HepG2 (cell line): Measurements from ENCODE around the gene SDK1. TPM values are rescaled to one million over a fixed set of nuclear protein-coding genes. Genes with fewer than 3 reads are reported as not detected.

Experiments
- ATAC-seq: fragments of 200-7000 bp; cut with Tn5 transposase; 3 replicates; pipeline ENCODE4 v1.9.1; 2020; ENCODE audit warnings: mild to moderate bottlenecking, moderate library complexity
- BruUV-seq: library from RNA; stranded (reverse); fragments of 400-500 nt; replicated peaks from 2 replicates; lab custom pipeline; 2021; lab: Mats Ljungman, UMichigan
- CTCF ChIA-PET: fragments of 300-600 bp; formaldehyde crosslinking; extraction: SDS; loops from one replicate; lab custom pipeline; 2021; ENCODE audit warnings: low total read pairs, inconsistent platforms, low intra/inter-chr PET ratio; lab: Yijun Ruan, JAX
- POLR2A ChIA-PET: fragments of 350-600 bp; sonication (Branson Sonifier 250); formaldehyde crosslinking; loops from one replicate; lab custom pipeline; 2020; ENCODE audit warnings: antibody characterized with exemption, inconsistent platforms; lab: Yijun Ruan, JAX
- DNase-seq: peaks from one replicate; pipeline ENCODE4 v3.0.0-alpha.2; 2015; ENCODE audit warnings: low spot score
- FAIRE-seq: peaks from 3 replicates; lab custom pipeline; 2011; peaks lifted over from hg19 to GRCh38; lab: Jason Lieb, UNC
- H2AFZ ChIP-seq: one replicate; pipeline ENCODE4 v1.6.1; 2011; ENCODE audit warnings: low read length, inconsistent platforms
- H3K27ac ChIP-seq: fragments of 300-600 bp; 3 replicates; pipeline ENCODE4 v1.8.0; 2011; ENCODE audit warnings: mixed run types, mild to moderate bottlenecking, mixed read lengths, low read length, inconsistent platforms; ENCODE audit not compliant: insufficient read depth; ENCODE audit errors: extremely low read length
- H3K27me3 ChIP-seq, 2 experiments: fragments of 200-600 bp in 1 of 2; 2 replicates in 1 of 2; 3 replicates in 1 of 2; pipeline versions ENCODE4 v1.6.0 to v1.8.0; 2011; ENCODE audit warnings: low read length in 2 of 2, mild to moderate bottlenecking in 2 of 2, moderate library complexity in 2 of 2, inconsistent platforms in 1 of 2; ENCODE audit not compliant: insufficient read depth in 2 of 2, control insufficient read depth in 1 of 2
- H3K36me3 ChIP-seq, 2 experiments: fragments of 200-600 bp in 1 of 2; replicated peaks in 1 of 2; 2 replicates in 1 of 2; 3 replicates in 1 of 2; pipeline versions ENCODE4 v1.5.1 to v1.8.0; 2011; ENCODE audit warnings: low read length in 2 of 2, inconsistent platforms in 1 of 2; ENCODE audit not compliant: insufficient read depth in 2 of 2, control insufficient read depth in 1 of 2
- H3K4me1 ChIP-seq: 2 replicates; pipeline ENCODE4 v1.5.1; 2012; ENCODE audit warnings: low read length, inconsistent platforms; ENCODE audit not compliant: insufficient read depth
- H3K4me2 ChIP-seq: 2 replicates; pipeline ENCODE4 v1.6.0; 2011; ENCODE audit warnings: low read depth, low read length, inconsistent platforms
- H3K4me3 ChIP-seq, 3 experiments: fragments of 200-600 bp in 1 of 3; sonication (generic), shearing (Covaris generic) in 1 of 3; replicated peaks in 1 of 3; 2 replicates each; pipeline ENCODE4 v1.5.1; 2011 to 2016; ENCODE audit warnings: low read length in 3 of 3, inconsistent platforms in 2 of 3, low read depth in 2 of 3, mild to moderate bottlenecking in 2 of 3, control low read depth in 1 of 3, mixed read lengths in 1 of 3; ENCODE audit not compliant: insufficient read depth in 1 of 3
- H3K79me2 ChIP-seq: one replicate; pipeline ENCODE4 v1.6.1; 2011; ENCODE audit warnings: low read length, inconsistent platforms; ENCODE audit not compliant: insufficient read depth
- H3K9ac ChIP-seq: 2 replicates; pipeline ENCODE4 v1.6.0; 2011; ENCODE audit warnings: mild to moderate bottlenecking, low read depth, low read length, inconsistent platforms; ENCODE audit not compliant: insufficient read depth
- H3K9me3 ChIP-seq: 2 replicates; pipeline ENCODE4 v1.5.1; 2012; ENCODE audit warnings: mild to moderate bottlenecking, low read length
- H4K20me1 ChIP-seq: 2 replicates; pipeline ENCODE4 v1.6.0; 2011; ENCODE audit warnings: inconsistent platforms, mild to moderate bottlenecking, low read length, moderate library complexity; ENCODE audit not compliant: insufficient read depth
- ARID2 ChIP-seq: sonication (generic); formaldehyde crosslinking; IDR thresholded peaks from 2 replicates; pipeline ENCODE4 v1.8.1; 2022; ENCODE audit warnings: mild to moderate bottlenecking, missing genetic modification reagents, borderline replicate concordance
- CENPT ChIP-seq: sonication (generic); formaldehyde crosslinking; IDR thresholded peaks from 2 replicates; pipeline ENCODE4 v1.8.0; 2022; ENCODE audit warnings: low read depth, mild to moderate bottlenecking, moderate library complexity, missing genetic modification reagents
- ELF4 ChIP-seq: sonication (generic); formaldehyde crosslinking; IDR thresholded peaks from 2 replicates; pipeline ENCODE4 v1.5.0; 2020; ENCODE audit warnings: missing genetic modification reagents, mild to moderate bottlenecking, moderate library complexity, borderline replicate concordance
- FOXJ3 ChIP-seq: sonication (generic); formaldehyde crosslinking; IDR thresholded peaks from 2 replicates; pipeline ENCODE4 v1.4.0; 2020; ENCODE audit warnings: missing genetic modification reagents, mild to moderate bottlenecking, borderline replicate concordance
- GATAD2A ChIP-seq: IDR thresholded peaks from 2 replicates; pipeline ENCODE4 v1.6.1; 2016
- MAZ ChIP-seq, 2 experiments: sonication (generic) in 1 of 2; formaldehyde crosslinking in 1 of 2; IDR thresholded peaks; 2 replicates each; pipeline versions ENCODE4 v1.5.0 to v1.6.1; 2012 to 2020; ENCODE audit warnings: low read depth in 2 of 2, mild to moderate bottlenecking in 2 of 2, borderline replicate concordance in 1 of 2, improper control_type of control experiment in 1 of 2, low read length in 1 of 2, missing genetic modification reagents in 1 of 2, moderate library complexity in 1 of 2
- ZFAT ChIP-seq: sonication (generic); formaldehyde crosslinking; conservative IDR thresholded peaks from 2 replicates; pipeline ENCODE4 v1.8.1; 2023; ENCODE audit warnings: missing genetic modification reagents, inconsistent platforms
- ZNF556 ChIP-seq: sonication (generic); formaldehyde crosslinking; IDR thresholded peaks from 2 replicates; pipeline ENCODE4 v1.4.0; 2020; ENCODE audit warnings: mild to moderate bottlenecking, missing genetic modification reagents, borderline replicate concordance
- ZNF674 ChIP-seq: sonication (generic); formaldehyde crosslinking; IDR thresholded peaks from 2 replicates; pipeline ENCODE4 v1.5.0; 2020; ENCODE audit warnings: low read depth, mild to moderate bottlenecking, missing genetic modification reagents
- ZNF775 ChIP-seq: sonication (generic); formaldehyde crosslinking; IDR thresholded peaks from 2 replicates; pipeline ENCODE4 v1.4.0; 2020; ENCODE audit warnings: missing genetic modification reagents, mild to moderate bottlenecking, moderate library complexity, borderline replicate concordance
- ZSCAN12 ChIP-seq: sonication (generic); formaldehyde crosslinking; IDR thresholded peaks from 2 replicates; pipeline ENCODE4 v1.9.0; 2021; ENCODE audit warnings: mild to moderate bottlenecking, missing genetic modification reagents
- WGBS: methylation state at CpG from one replicate; pipeline ENCODE4 v1.1.6; 2017; ENCODE audit warnings: low lambda C conversion rate; 5-methylcytosine and 5-hydroxymethylcytosine counted together
- in situ Hi-C: cut with HindIII; loops from 2 replicates; pipeline ENCODE4 v1.10.0; 2017; ENCODE audit warnings: low pct_unique_long_range_greater_than_20kb; ENCODE audit not compliant: extremely low pct_ligation_motif_present
- intact Hi-C: fragments of 100-400 bp; cut with micrococcal nuclease; formaldehyde crosslinking; loops from one replicate; pipeline ENCODE4 v1.10.0; 2022; ENCODE audit not compliant: unreplicated experiment
- polyA plus RNA-seq, 8 experiments: library from polyadenylated mRNA; depleted of rRNA in 3 of 8; stranded (reverse) in 7 of 8; unstranded in 1 of 8; fragments of >200 nt; fragmentation: Illumina TruSeq in 4 of 8; extraction: Trizol in 4 of 8; gene quantifications; 2 replicates each; pipeline versions ENCODE4 v1.2.1 to v1.2.3, GENCODE V29; 2011 to 2016; ENCODE audit warnings: low read depth in 4 of 8, missing spikeins in 1 of 8, mixed read lengths in 1 of 8; ENCODE audit not compliant: insufficient read depth in 1 of 8
- total RNA-seq, 5 experiments: library from RNA; depleted of rRNA; stranded (reverse); fragments of >200 nt; fragmentation: Illumina TruSeq; extraction: Trizol; gene quantifications; 2 replicates each; pipeline ENCODE4 v1.2.3, GENCODE V29; 2016; ENCODE audit warnings: low read depth in 1 of 5
- TF ChIP-seq, protein P1 (sequence below): sonication (generic); formaldehyde crosslinking; IDR thresholded peaks from 2 replicates; pipeline ENCODE4 v1.4.0; 2020; ENCODE audit warnings: missing genetic modification reagents

Gene SDK1
- total and polyA plus RNA-seq, 2 of the 13 experiments (the other 11 are each of a cell fraction or from before 2014, with no cell fraction given) = 0.35 to 2.4 TPM

DNA sequence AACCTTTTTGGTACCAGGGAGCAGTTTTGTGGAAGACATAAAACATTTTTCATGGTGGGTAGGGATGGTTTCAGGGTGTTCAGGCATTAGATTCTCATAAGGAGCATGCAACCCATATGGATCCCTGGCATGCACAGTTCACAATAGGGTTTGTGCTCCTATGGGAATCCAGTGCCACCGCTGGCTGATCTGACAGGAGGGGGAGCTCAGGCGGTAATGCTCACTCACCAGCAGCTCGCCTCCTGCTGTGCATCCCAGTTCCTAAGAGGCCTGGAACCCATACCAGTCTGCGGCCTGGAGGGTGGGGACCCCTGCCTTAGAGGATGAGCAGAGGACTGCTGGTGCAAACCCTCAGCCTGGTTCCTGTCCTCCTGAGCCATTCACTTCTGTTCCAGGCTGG is 561.7 kb downstream of the SDK1 start (continued):
- TF ChIP-seq, protein P1, sequence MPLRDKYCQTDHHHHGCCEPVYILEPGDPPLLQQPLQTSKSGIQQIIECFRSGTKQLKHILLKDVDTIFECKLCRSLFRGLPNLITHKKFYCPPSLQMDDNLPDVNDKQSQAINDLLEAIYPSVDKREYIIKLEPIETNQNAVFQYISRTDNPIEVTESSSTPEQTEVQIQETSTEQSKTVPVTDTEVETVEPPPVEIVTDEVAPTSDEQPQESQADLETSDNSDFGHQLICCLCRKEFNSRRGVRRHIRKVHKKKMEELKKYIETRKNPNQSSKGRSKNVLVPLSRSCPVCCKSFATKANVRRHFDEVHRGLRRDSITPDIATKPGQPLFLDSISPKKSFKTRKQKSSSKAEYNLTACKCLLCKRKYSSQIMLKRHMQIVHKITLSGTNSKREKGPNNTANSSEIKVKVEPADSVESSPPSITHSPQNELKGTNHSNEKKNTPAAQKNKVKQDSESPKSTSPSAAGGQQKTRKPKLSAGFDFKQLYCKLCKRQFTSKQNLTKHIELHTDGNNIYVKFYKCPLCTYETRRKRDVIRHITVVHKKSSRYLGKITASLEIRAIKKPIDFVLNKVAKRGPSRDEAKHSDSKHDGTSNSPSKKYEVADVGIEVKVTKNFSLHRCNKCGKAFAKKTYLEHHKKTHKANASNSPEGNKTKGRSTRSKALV (CRISPR knock-in tag) = no peak

DNA sequence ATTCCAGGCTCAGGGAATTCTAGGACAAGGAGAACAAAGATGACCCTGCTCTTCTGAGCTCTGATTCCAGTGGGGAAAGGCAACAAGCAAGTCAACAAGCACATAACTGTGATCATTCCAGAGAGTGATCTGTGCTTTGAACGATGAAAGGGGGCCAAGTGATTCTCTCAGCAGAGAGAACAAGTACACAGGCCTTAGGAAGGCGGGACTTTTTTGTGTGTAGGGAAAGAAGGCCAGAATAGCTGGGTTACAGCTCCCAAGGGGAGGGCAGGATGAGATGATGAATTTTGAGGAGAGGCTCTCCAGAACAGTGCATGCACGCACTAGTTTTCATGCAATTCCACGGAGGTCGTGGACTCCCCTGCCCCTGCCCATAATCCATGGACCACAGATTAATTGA is 565.2 kb downstream of the SDK1 start:
- H3K27me3 ChIP-seq = no peaks in the 10 kb centered on the region
- no TSS peak for BruUV-seq
- H3K36me3 ChIP-seq = no peaks in the 10 kb centered on the region
- CTCF ChIA-PET = no interaction called here
- no peak for TF ChIP-seq ZNF775
- H3K9ac ChIP-seq = no peak overlapping the region
- H3K4me1 ChIP-seq = peaks cover 12% of the 10 kb centered on the region
- POLR2A ChIA-PET = no interaction called here
- WGBS = 75% methylated on average over 5 of the region's 5 CpGs
- H3K4me3 ChIP-seq = no peak overlapping the region
- no peaks in the 10 kb centered on the region for H3K9me3 ChIP-seq
- H2AFZ ChIP-seq = no peak overlapping the region
- no peak for ATAC-seq
- FAIRE-seq = no peak
- no peaks in the 10 kb centered on the region for H4K20me1 ChIP-seq
- H3K4me2 ChIP-seq = no peak overlapping the region
- in situ Hi-C loops (no loop called here), intact Hi-C loops (no loop called here)
- H3K79me2 ChIP-seq = no peaks in the 10 kb centered on the region
- DNase-seq = peak; percentile 5
- H3K27ac ChIP-seq = no peak overlapping the region

DNA sequence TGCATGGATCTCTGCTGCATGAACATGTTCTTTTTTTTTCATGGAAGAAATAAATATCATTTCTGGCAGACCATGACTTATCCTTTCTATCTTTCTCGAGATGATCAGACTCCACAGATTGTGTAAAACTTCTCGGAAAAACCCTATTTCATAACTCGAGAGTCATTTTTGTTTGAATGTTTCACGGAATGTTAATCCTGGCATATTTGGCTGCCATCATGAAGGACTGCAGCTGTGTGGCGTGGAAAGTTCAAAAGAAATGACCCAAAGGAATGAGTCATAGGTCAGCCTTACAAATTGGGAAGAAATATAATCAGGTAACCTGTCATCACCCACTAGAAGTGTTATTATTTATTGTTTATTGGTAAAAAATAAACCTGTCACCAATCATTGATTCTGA is 566.8 kb downstream of the SDK1 start:
- no peak overlapping the region for H2AFZ ChIP-seq
- FAIRE-seq (no peak), ATAC-seq (no peak), DNase-seq (no peak)
- H3K9me3 ChIP-seq = no peaks in the 10 kb centered on the region
- H3K4me3 ChIP-seq = no peak overlapping the region
- H3K27me3 ChIP-seq = no peaks in the 10 kb centered on the region
- CTCF ChIA-PET = no interaction called here
- no peak overlapping the region for H3K27ac ChIP-seq
- H3K79me2 ChIP-seq = no peaks in the 10 kb centered on the region
- H3K36me3 ChIP-seq = no peaks in the 10 kb centered on the region
- TF ChIP-seq CENPT (CRISPR knock-in tag) = no peak
- no peak for TF ChIP-seq ARID2 (CRISPR knock-in tag)
- TF ChIP-seq GATAD2A (CRISPR knock-in tag) = no peak
- no peak for TF ChIP-seq ZSCAN12 (CRISPR knock-in tag)
- TF ChIP-seq ELF4 (CRISPR knock-in tag) = no peak
- no peak for TF ChIP-seq ZFAT (CRISPR knock-in tag)
- no peak for TF ChIP-seq FOXJ3 (CRISPR knock-in tag)
- TF ChIP-seq ZNF556 = no peak
- TF ChIP-seq ZNF674 (CRISPR knock-in tag) = no peak
- no peak for TF ChIP-seq MAZ (IDR thresholded peaks at IDR 0.05; ENCODE audit: borderline replicate concordance, low read depth, low read length)
- no peak for TF ChIP-seq MAZ (CRISPR knock-in tag; IDR thresholded peaks at IDR 0.05; ENCODE audit: low read depth)
- H3K4me1 ChIP-seq = peaks cover 12% of the 10 kb centered on the region
- no peaks in the 10 kb centered on the region for H4K20me1 ChIP-seq
- H3K9ac ChIP-seq = no peak overlapping the region
- BruUV-seq = no TSS peak
- 83% methylated on average over 5 of the region's 5 CpGs for WGBS
- in situ Hi-C loops = no loop called here
- POLR2A ChIA-PET = no interaction called here
- no peak overlapping the region for H3K4me2 ChIP-seq
- intact Hi-C loops = no loop called here
